Activated T-cell treated with anti-CD3 and anti-CD28 coated beads, Interleukin-2, amount 50 U/mL, for 72 hours (primary cell): ENCODE measurements around the gene GCK. TPM values are rescaled to one million over a fixed set of nuclear protein-coding genes. Genes with fewer than 3 reads are reported as not detected.

Experiments
- ATAC-seq, 2 donors: fragments of 150-1000 bp; cut with Tn5 transposase; replicated peaks in 1 of 2; 2 replicates each; pipeline ENCODE4 v1.10.0; 2021; ENCODE audit warnings: moderate library complexity in 2 of 2, mild to moderate bottlenecking in 1 of 2
- DNase-seq, 2 donors: peaks; one replicate each; pipeline ENCODE4 v3.0.0; 2021 to 2022; ENCODE audit warnings: mixed read lengths in 1 of 2
- H3K27ac Mint-ChIP-seq: one replicate; pipeline ENCODE4 v1.8.0; 2022; ENCODE audit warnings: mild to moderate bottlenecking, moderate library complexity, mixed read lengths
- H3K27me3 Mint-ChIP-seq: one replicate; pipeline ENCODE4 v1.8.0; 2022; ENCODE audit warnings: low read depth, mixed read lengths
- H3K36me3 Mint-ChIP-seq, 2 donors: one replicate each; pipeline ENCODE4 v1.8.0; 2022; ENCODE audit warnings: mixed read lengths in 2 of 2, mild to moderate bottlenecking in 1 of 2; ENCODE audit not compliant: insufficient read depth in 2 of 2
- H3K4me1 Mint-ChIP-seq: one replicate; pipeline ENCODE4 v1.8.0; 2022; ENCODE audit warnings: low read depth, mixed read lengths
- H3K4me3 Mint-ChIP-seq, 2 donors: one replicate each; pipeline ENCODE4 v1.8.0; 2022; ENCODE audit warnings: mild to moderate bottlenecking in 2 of 2, mixed read lengths in 2 of 2, moderate library complexity in 2 of 2
- H3K9me3 Mint-ChIP-seq, 2 donors: one replicate each; pipeline ENCODE4 v1.8.0; 2022; ENCODE audit warnings: mixed read lengths in 2 of 2
- total RNA-seq, 2 donors: library from RNA; stranded (reverse); gene quantifications; one replicate each; pipeline ENCODE4 v1.2.3, GENCODE V29; 2022

Gene GCK
- total RNA-seq, 2 donors from 2014 or later: 0.67 to 1.3 TPM

DNA sequence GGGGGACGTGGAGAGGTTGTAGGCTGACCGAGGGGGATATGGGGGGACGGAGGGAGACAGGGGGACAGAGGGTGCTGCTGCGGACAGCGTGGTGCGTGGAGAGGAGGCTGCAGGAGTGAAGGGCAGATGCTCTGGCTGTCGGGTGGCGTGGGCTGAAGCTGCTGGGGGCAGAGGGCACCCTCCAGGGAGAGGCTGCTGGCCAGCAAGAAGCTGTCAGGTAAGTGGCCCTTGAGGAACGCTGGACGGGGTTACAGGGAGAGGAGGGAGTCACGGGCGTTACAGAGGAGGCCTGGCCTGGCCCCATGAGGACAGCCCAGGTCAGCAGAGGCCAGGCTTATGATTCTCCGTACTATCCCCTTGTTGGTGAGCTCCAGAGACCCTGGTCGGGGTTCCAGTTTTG, 38.7 kb upstream of the GCK start:
- H3K4me1 Mint-ChIP-seq: no peaks in the 10 kb centered on the region
- no peaks in the 10 kb centered on the region for H3K36me3 Mint-ChIP-seq
- H3K9me3 Mint-ChIP-seq: no peaks in the 10 kb centered on the region
- H3K27me3 Mint-ChIP-seq: no peaks in the 10 kb centered on the region
- no peak overlapping the region for H3K4me3 Mint-ChIP-seq
- DNase-seq: no peak
- no peak overlapping the region for H3K27ac Mint-ChIP-seq
- ATAC-seq: no peak

- no peaks in the 10 kb centered on the region for H3K9me3 Mint-ChIP-seq
- no peaks in the 10 kb centered on the region for H3K4me1 Mint-ChIP-seq
- no peaks in the 10 kb centered on the region for H3K36me3 Mint-ChIP-seq
- ATAC-seq (no peak), DNase-seq (no peak)
- H3K27me3 Mint-ChIP-seq: no peaks in the 10 kb centered on the region
- no peak overlapping the region for H3K27ac Mint-ChIP-seq
- H3K4me3 Mint-ChIP-seq: no peak overlapping the region
Observed at GRCh38 chr7:44226396-44226753, 37.1 kb upstream of the GCK start.

GRCh38 chr7:44225566-44226395, 36.5 kb upstream of the GCK start:
- no peak for DNase-seq
- H3K27ac Mint-ChIP-seq: no peak overlapping the region
- no peak for ATAC-seq
- H3K9me3 Mint-ChIP-seq: no peaks in the 10 kb centered on the region
- H3K36me3 Mint-ChIP-seq: no peaks in the 10 kb centered on the region
- no peaks in the 10 kb centered on the region for H3K27me3 Mint-ChIP-seq
- H3K4me3 Mint-ChIP-seq: no peak overlapping the region
- no peaks in the 10 kb centered on the region for H3K4me1 Mint-ChIP-seq

- H3K9me3 Mint-ChIP-seq: no peaks in the 10 kb centered on the region
- no peaks in the 10 kb centered on the region for H3K4me1 Mint-ChIP-seq
- DNase-seq (no peak), ATAC-seq (no peak)
- no peak overlapping the region for H3K4me3 Mint-ChIP-seq
- no peaks in the 10 kb centered on the region for H3K36me3 Mint-ChIP-seq
- no peak overlapping the region for H3K27ac Mint-ChIP-seq
- no peaks in the 10 kb centered on the region for H3K27me3 Mint-ChIP-seq
Observed at GRCh38 chr7:44224974-44225565, 35.8 kb upstream of the GCK start.

- ATAC-seq (no peak), DNase-seq (no peak)
- no peaks in the 10 kb centered on the region for H3K9me3 Mint-ChIP-seq
- no peaks in the 10 kb centered on the region for H3K36me3 Mint-ChIP-seq
- no peak overlapping the region for H3K4me3 Mint-ChIP-seq
- no peak overlapping the region for H3K27ac Mint-ChIP-seq
- no peaks in the 10 kb centered on the region for H3K27me3 Mint-ChIP-seq
- H3K4me1 Mint-ChIP-seq: no peaks in the 10 kb centered on the region
Observed at GRCh38 chr7:44224080-44224973, 35.1 kb upstream of the GCK start.

GRCh38 chr7:44223362-44224079, 34.3 kb upstream of the GCK start:
- ATAC-seq (no peak), DNase-seq (no peak)
- no peaks in the 10 kb centered on the region for H3K9me3 Mint-ChIP-seq
- no peak overlapping the region for H3K27ac Mint-ChIP-seq
- no peaks in the 10 kb centered on the region for H3K27me3 Mint-ChIP-seq
- no peak overlapping the region for H3K4me3 Mint-ChIP-seq
- no peaks in the 10 kb centered on the region for H3K36me3 Mint-ChIP-seq
- H3K4me1 Mint-ChIP-seq: no peaks in the 10 kb centered on the region

DNA sequence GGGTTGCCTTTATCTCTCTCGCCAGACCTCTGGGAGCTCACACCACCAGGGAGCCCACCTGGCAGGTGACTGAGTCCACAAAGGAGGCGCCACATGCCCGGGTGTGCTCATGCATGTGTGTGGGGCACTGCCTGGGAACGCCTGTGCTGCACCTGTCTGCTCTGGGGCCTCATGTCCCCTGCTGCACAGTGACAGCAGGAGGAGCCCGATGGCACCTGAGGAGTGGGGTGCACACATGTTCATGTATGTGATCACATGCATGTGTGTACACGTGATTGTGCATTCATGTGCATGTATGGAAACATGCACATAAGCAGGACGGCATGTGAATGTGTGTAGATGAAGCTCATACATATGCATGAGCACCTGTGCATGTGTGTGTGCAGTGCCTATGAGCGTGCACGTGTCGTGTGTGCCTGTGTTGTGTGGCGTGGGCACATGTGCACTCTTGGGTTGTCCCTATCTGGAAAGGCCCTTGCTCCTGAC, 33.6 kb upstream of the GCK start:
- H3K27ac Mint-ChIP-seq: no peak overlapping the region
- no peaks in the 10 kb centered on the region for H3K9me3 Mint-ChIP-seq
- H3K27me3 Mint-ChIP-seq: no peaks in the 10 kb centered on the region
- H3K4me1 Mint-ChIP-seq: no peaks in the 10 kb centered on the region
- H3K36me3 Mint-ChIP-seq: no peaks in the 10 kb centered on the region
- ATAC-seq (no peak), DNase-seq (no peak)
- H3K4me3 Mint-ChIP-seq: no peak overlapping the region

DNA sequence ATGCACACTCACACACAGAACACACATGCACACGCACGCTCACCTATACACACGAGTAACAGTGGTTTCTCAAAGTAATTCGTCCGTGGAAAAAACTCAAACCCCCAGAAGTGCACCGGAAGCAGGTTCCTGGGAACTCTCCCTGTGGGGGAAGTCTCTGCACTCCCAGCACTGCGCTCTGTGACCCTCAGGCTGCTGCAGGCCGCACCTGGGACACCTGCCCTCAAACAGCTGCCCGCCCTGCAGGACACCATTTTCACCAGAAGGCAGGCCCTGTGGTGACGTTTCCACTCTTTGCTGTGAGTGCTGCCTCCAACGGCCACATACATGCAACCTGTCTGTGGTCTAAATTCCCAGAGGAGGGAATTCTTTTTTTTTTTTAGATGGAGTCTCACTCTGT, 32.8 kb upstream of the GCK start:
- H3K27me3 Mint-ChIP-seq: no peaks in the 10 kb centered on the region
- H3K27ac Mint-ChIP-seq: no peak overlapping the region
- ATAC-seq (no peak), DNase-seq (no peak)
- H3K9me3 Mint-ChIP-seq: no peaks in the 10 kb centered on the region
- no peaks in the 10 kb centered on the region for H3K4me1 Mint-ChIP-seq
- no peak overlapping the region for H3K4me3 Mint-ChIP-seq
- no peaks in the 10 kb centered on the region for H3K36me3 Mint-ChIP-seq

DNA sequence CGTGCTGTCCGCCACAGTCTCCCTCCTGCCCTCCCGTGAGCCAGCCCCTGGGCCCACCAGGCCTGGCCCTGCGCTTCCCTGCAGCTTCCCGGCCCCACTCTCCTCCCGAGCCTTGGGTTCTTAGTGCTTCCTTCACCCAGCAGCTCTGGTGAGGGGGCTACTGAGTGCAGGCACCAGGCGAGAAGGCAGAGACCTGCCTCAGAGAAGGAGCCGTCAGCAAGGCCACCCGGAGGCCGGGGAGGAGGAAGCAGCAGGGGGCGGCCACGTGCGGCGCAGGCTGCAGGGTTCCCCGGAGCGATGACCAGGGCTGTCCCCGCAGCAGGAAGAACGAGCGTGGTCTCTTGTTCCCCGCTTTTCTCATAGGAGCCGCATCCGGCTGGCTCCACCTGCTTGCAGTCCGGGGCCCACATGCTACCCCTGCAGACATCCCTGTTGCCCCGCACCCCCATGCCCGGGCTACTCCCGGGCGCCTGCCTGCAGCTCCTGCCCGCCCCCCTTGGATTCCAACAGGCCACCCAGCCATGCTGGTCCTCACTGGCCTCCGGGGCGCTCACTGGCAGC, 32.1 kb upstream of the GCK start:
- no peak for DNase-seq
- Mint-ChIP-seq H3K36me3 (no peaks in the 10 kb centered on the region), H3K4me3 (no peak overlapping the region), H3K4me1 (no peaks in the 10 kb centered on the region), H3K9me3 (no peaks in the 10 kb centered on the region), H3K27ac (no peak overlapping the region), H3K27me3 (no peaks in the 10 kb centered on the region)
- no peak for ATAC-seq

DNA sequence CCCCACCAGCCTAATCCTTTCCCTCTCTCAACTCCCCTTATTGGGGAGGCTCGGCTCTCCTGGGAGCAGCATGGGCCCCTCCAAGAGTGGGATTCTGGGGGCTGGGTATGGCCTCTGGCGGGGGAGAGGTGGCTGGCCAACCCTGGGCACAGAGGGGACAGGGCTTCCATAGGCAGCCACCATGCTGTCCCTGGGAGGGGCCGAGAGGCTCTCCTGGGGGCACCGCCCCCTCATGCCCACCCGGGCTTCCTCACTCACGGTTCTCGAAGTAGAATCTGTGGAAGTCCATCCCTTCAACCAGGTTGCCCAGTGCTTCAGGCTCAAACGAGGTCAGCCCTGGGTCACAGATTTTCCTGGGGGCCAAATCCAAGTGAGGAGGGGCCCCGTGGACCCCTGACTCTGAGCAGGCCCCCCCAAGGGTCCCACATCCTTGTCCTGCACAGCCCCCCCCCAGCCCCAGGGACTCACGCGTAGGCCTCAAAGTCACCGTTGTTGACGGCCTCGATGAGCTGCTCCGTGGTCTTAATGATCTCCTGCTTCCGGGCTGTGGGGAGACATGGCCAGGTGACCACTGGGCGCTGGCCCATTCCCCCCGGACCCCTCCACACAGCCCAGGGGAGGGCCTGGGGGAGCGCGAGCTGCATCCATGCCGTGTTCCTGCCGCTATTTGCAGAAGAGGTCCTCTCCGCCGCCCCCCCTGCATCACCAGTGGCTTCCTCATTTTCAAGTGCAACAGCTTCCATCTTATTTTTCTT, 31.3 kb upstream of the GCK start:
- Mint-ChIP-seq H3K27me3 (no peaks in the 10 kb centered on the region), H3K27ac (no peak overlapping the region), H3K36me3 (no peaks in the 10 kb centered on the region), H3K4me3 (no peak overlapping the region), H3K4me1 (no peaks in the 10 kb centered on the region), H3K9me3 (no peaks in the 10 kb centered on the region)
- no peak for DNase-seq
- no peak for ATAC-seq

DNA sequence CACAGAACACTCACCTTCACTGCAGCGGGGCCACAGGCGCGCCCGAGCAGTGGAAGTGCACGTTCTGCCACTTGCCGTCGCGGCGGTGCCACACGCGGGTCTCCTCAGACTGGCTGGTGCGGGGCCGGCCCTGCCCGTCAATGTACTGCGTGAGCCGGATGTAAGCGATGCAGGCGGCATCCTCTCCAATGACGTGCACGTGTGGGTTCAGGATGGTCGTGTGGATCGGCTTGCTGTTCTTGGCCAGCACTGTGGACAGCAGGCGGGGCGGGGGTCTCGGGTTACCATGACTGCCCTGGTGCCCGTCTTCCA, 30.8 kb upstream of the GCK start:
- Mint-ChIP-seq H3K36me3 (no peaks in the 10 kb centered on the region), H3K27me3 (no peaks in the 10 kb centered on the region), H3K9me3 (no peaks in the 10 kb centered on the region), H3K4me1 (no peaks in the 10 kb centered on the region), H3K27ac (no peak overlapping the region), H3K4me3 (no peak overlapping the region)
- ATAC-seq: no peak
- no peak for DNase-seq

DNA sequence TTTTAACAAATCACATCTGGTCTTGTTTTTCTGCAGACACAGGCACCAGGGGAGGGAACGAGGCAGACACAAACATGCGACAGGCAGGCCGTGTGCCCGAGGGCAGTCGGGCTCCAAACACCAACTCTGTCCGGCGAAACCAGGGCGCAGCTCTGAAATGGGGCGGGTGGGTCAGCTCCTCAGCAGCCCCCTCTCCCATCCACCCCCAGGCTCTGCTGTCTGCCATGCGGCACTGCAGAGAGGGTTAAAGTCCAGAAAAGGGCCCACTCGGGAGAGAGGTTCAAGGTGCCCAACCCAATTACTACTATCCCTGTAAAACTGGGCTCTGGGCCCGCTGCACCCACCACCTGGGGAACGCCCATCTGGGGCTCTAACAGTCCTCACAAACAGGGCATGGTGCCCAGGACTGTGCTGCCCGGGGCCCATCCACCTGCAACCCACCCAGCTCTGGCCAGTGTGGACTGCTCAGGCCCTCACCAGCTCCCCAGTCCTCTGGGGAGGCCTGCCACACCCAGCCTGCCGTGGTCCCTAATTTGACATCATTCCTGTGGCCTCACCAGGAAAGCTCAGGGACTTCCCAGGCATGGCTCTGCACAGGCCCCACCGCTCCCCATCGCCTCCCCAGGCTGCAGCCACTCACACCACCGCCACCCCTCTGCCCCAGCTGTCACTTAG, 30.3 kb upstream of the GCK start:
- ATAC-seq: peak in 1 of 2 donors; percentile 19

More for the DNA sequence above, 30.3 kb upstream of the GCK start:
- Mint-ChIP-seq H3K4me3 (no peak overlapping the region), H3K4me1 (no peaks in the 10 kb centered on the region), H3K9me3 (no peaks in the 10 kb centered on the region), H3K27ac (no peak overlapping the region), H3K36me3 (no peaks in the 10 kb centered on the region), H3K27me3 (no peaks in the 10 kb centered on the region)
- no peak for DNase-seq
